HG02938 (cell line): Measurements from ENCODE around the gene ARNT2.

ENCODE experiments used
- ATAC-seq: cut with Tn5 transposase; IDR thresholded peaks from one replicate; pipeline ENCODE4 v1.9.1; 2021; ENCODE audit warnings: mild to moderate bottlenecking, moderate library complexity; ENCODE audit not compliant: unreplicated experiment

ARNT2 gene

DNA sequence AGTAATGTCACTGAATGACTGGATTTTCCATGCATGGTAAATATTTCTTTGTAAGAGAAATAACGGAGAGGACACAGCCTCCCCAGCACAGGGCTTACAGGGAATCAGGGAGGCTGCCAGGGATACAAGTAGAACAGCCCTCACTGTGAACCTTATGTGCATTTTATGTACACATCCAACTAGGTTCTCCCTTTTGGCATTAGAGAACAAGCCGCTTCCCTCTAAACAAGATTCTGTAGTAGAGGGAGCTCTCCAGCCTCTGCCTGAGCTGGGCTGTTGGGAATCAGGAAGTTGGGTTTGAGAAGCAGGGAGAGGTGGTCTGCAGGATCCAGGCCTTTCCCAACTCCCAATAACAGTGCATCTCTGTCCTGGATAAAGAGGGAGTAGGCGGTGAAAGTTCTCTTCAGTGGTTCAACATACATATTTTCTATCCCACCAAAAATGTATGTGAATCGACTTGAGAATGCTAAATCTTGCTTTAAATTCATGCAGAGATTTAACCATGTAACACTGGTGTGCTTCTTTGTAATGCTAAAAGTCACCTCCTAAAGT lies 83.7 kb downstream of the ARNT2 start:
- ATAC-seq = no peak

DNA sequence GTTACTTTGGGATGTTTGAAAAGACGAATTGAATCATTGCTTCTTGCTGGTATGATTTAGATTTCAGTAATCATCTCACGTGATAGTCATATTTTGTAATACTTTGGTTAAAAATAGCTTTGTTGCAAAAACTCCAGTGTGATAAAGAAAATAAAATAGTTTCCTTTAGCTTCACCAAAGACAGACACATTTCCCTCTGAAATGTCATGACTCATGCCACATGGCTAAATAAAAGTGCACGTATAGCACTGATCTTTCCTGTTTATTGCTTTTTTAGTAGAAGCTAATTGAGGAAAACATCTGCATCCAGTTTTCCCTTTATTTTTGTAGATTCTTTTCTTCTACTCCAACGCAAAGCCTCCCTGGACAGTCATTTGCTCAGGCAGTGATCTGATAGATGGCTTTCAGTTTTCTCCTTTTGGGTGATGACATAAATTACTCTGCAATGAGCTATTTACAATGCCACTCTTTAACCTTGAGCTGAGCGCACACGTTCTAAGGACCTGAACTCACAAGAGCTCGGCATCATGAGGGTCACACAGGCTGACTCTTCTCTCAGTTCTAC lies 84.9 kb downstream of the ARNT2 start:
- no peak for ATAC-seq

DNA sequence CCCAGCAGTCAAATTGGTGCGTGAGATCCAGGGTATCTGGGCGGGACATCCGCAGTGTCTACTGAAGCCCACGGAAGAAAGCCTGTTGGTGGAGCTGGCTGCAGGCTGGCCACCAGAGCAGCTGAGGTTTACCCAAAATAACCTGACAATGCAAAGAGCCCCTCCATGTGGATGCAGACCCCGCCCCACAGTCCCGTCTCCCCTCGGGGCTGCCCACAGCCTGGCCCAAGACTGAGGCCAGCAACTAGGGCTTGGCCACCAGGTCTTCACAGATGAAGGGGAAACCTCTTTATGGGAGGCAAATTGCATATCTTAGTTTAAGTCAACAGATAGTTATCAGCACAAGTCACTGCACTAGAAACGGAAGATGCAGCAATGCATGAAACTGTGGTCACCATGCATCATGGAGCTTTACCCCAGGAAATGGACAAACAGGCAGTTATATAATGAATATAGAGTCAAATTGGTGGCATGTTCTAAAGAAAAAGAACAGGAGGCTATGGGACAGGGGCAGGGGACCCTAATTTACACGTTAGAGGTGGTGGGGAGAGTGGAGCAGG lies 86.3 kb downstream of the ARNT2 start:
- ATAC-seq = no peak

DNA sequence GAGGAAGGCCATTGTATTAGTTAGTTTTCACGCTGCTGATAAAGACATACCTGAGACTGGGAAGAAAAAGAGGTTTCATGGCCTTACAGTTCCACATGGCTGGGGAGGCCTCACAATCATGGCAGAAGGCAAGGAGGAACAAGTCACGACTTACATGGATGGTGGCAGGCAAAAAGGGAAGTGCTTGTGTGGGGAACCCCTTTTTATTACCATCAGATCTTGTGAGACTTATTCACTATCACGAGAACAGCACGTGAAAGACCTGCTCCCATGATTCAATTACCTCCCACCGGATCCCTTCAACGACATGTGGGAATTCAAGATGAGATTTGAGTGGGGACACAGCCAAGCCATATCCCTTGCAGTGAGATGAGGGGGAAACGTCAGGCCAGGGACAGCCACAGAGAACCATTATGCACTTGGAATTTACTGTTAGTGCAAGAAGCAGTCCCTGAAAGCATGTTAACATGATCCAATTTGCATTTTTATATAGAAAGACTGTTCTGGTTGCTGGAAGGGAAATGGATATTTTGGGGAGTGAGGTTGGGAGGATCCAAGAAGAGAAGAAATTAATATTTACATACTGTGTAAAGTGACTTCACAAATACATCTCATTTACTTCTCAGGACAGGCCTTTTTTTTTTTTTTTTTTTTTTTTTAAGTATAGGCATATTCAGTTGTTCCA lies 87.1 kb downstream of the ARNT2 start:
- no peak for ATAC-seq

DNA sequence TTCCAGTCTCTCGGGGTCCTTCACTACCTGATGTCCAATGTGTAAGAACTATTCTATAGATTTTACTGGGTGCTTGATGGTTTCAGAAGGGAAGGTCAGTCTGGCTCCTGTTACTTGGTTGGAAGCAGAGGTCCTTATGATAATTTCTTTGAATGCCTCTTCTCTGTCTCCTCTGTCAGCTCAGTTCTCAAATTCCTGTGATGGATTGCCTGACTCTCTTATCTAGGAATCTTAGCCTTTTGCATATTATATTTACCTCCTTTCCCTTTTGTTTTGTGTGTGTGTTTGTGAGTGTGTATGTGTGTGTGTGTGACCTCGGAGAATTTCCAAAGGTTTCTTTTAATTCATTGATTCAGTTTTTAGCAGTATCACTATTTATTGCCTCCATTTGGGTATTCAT lies 88.2 kb downstream of the ARNT2 start:
- ATAC-seq = no peak

DNA sequence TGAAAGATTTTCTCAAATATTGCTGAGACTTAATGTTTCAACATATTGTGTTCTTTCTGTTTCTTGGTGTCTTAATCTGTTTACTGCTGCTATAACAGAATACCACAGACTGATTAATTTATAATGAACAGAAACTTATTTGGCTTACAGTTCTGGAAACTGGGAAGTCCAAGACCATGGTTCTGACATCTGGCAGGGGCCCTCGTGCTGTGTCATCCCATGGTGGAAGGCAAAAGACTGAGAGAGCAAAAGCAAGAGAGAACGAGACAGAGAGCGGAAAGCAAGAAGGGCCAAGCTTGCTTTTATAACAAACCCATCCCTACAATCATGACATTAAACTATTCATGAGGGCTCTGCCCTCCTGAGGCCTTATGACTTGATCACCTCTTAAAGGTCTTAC lies 88.7 kb downstream of the ARNT2 start:
- ATAC-seq = no peak

DNA sequence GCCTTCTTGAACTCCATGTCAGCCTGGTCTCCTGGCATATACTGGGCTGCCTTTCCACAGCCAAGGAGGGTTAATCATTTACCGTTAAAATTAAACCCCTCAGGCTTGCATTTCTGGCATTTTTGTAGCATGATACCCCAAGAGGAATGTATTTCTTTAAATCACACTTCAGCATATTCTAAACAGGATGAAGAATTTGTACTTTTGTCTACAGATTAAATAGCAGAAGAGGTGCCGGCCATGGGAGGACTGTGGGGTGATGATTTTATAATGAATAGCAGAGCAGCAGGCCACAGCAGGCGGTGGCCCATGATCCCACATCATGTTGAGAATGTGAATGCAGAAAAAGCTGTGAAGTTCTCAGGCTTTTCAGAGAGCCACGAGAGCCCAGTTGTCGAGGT lies 90.2 kb downstream of the ARNT2 start:
- no peak for ATAC-seq

DNA sequence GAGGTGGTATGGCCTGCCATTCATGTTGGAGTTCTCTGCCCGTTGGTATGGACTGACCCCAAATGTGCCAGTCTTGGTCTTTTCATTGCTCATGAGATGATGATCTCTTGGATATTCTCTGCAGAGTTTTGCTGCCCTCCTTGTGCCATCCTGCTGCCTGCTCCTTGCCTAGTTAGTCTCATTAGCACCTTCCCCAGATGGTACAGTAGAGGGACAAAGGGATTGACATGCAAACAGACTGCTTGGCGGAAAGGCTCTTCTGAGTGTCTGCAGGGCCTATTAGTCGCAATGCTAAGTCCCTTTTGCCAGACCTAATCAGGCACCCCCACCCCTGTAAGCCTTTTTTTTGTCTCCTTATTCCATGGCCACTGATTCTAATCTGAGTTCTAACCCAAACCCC lies 90.6 kb downstream of the ARNT2 start:
- ATAC-seq = no peak

DNA sequence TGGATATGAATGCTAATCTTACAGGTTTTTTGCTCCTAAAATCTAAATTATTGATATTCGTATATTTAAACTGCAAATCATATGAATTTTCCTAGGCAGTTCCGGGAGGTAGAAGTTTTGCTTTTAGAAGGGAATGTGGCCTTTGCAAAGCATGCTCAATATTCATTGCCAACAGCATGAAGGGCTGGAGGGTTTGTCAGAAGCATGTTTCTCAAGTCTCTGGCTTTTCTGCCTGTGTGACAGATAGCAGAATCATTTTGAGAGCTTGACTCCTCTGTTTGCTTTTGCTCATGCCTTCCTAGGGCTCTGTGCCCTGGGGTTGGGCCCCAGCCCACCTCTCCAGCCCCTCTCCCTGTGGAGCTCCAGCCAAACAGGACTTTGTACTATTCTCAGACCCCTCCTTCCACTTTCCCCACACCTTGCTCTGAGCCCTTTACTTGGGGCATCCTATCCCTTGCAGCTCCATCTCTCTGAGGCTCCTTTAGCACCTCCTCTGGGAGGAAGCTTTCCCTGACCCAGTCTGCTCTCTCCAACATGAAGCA lies 91.3 kb downstream of the ARNT2 start:
- no peak for ATAC-seq

DNA sequence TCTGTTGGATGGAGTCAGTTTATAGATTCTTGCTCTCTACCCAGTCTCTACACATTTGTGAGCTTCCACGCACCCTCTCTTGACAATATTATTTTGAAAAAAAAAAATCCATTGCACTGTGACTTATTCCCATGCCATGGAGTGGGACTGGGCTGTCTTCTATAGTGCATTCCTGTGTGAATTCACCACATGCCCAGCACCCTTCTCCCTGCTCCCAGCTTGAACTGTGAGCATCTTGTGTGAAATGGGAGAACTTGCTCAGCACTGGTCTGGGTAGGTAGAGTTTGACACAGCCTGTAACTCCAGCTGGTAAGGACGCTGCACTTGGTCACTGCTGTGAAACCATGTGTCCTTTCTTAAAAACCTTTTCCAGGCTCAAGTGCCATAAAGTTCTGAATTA lies 91.9 kb downstream of the ARNT2 start:
- ATAC-seq = no peak

DNA sequence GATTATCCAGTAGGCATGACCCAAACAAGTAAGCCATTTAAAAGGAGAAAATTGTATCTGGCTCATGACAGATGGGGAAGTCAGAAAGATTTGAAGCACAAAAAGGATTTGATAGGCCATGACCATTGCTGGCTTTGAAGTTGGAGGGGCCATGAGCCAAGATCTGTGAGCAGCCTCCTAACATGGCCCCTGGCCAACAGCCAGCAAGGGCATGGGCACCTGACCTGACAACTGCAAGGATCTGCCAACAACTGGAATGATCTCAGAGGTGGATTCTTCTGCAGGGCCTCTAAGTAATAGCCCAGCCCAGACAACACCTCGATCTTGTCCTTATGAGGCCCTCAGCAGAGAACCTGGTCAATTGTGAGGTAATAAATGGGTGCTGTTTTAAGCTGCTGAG lies 93.0 kb downstream of the ARNT2 start:
- ATAC-seq = no peak

DNA sequence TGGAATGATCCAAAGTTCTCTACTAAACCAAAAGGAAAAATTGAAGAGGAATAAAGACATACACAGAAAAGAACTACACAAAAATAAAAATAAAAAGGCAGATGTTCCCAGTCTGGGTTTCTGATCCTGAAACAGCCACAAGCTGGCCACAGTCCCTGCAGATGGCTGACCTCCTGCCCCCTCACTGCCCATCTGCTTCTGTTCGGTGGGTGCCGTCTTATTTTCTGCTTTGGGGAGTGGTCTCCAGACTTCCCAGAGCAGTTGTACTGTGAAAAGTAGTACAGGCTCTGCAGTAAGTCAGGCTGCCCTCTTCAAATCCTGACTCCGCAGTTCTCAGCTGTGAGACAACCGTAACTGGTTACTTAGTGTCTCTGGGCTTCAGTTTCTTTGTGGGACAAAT lies 94.5 kb downstream of the ARNT2 start:
- ATAC-seq = no peak

DNA sequence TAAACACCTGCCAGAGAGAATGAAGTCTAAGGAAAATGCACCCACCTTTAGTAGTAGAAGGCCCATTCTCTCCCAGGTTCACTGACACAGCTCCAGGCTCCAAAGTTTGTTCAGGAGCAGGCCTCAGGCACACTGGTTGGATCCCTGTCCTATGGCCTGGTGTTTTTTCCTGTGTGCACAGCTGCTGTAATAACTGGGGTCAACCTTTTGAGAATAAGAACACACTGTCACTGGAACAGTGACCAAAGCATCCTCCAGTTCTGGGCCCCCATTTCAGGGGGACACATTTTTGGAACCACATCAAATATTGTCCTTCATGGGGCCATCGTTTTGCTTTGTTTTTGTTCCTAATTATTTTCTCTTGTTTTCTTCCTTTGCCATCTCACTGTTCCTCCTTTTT lies 95.8 kb downstream of the ARNT2 start:
- no peak for ATAC-seq

DNA sequence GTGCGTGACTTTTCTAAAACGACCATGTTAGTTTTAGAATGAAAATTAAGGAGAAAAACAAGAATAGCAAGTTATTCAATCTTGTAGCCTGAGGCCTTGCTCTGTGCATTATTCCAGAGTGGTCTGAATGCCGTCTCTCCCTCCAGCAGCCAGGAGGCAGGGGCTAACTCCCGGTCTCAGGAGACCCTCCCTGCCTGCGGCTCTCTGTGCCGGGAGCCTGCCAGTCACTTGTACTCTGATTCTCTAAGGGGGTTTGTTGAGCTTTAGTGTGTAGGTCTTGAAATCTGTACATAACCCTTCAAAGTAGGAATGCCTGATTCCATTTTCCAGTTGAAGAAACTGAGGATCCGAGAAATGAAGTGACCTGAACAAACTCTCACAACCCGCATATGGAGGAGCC lies 97.3 kb downstream of the ARNT2 start:
- ATAC-seq = no peak

DNA sequence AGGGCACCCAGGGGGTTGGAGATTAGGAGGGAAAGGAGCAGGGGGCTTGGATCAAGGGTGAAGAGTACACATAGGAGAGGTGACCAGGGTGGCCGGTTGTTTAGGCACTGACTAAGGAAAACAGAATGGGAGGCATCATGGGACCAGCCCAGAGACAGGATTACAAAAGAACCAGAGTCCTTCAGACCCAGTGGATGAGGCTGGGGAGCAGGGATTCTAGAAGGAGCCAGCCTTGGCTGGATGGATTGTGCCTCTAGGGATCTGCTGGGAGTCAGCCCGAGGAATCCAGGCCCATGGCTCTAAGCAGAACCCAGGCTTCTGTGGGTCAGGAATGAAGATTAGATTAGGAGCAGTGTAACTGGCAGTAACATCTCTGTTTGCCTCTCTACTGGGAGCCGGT lies 98.6 kb downstream of the ARNT2 start:
- ATAC-seq = no peak

DNA sequence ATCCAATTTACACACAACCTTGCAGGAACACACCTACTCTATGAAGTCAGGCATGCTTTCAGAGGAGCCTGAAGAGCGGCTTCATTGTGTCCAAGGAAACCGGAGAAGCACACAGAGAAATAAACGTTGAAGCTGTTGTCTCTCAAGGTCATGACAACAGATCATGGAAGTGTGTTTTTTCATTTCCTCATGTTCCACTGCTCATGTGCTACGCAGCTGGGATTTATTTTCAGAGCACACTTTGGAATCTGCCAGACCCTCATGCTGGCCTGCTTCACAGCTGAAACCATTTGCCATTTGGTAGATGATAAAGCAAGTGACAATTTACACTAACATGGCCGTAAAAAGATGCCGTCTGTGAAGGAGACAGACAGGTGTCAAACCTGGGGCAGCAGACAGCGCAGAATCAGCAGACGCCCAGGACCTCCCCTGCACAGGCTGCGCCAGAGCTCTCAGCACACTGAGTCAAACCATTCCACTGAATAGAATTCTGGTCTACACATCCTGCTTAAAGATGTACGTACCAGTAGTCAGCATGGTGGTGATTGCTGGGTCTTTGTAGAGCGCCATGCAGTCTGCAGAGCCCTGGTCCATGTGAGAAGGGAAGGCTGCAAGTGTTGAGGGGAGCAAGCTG lies 99.3 kb downstream of the ARNT2 start:
- no peak for ATAC-seq

DNA sequence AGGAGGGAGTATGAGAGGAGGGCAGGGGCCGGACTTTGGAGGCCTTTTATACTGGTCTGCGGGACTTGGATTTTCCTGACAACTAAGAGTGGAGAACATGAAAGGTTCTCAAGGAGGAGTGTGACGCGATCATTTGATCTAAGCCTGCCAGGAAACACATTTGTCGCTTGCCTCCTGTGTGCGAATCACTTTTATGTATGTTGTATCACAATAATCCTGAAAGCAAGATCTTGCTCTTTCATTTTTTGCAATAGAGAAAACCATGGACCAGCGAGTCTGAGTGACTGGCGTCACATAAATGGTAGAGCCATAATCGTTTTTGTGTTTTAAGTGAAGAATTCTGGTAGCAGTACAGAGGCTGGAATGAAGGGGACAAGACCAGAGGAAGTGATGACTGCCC lies 100.7 kb downstream of the ARNT2 start:
- ATAC-seq = no peak

DNA sequence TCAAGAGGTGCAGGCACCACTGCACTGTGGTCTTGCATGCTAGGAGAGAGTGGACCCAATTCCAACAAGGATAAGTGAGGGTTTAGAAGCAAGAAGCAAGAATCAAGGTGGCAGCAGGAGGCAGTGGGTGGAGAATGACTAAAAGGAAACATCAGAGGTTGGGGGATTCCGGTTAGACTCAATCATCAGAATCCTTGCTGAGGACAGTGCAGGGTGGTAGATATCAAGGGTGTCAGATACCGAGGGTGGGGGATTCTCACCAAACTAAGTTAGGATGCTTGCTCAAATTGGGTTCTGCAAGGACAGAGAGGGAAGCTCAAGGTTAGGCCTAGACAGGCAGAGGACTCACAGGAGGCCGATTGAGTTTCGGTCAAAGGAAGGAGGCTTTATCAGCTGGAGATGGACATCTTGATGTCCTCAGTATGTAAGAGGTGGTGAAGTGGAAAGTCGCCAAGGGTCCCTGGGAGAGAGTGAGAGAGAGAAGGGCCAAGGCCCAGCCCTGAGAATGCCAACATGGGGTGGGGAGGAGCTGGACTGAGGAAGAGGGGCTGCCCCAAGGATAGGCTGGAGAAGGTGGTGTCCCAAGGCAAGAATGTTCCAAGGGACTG lies 102.2 kb downstream of the ARNT2 start:
- no peak for ATAC-seq

DNA sequence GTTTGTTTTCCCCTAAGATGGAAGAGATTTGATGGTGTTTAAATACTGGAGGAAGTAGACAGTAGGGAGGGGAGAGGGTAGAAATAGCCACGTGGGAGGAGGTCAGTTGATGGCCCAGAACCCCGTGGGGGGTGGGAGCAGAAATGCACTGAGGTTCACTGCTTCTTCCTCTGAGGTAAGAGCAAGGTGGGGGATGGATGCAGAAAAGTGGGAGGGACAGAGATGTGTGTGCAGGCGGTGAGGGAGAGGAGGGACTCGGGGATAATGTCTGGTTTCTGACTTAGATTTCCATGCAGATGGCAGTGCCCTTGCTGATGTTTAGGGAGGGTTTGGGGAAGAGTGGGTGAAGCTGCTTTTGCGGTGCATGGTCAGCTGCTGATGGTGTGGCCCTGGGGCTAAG lies 102.9 kb downstream of the ARNT2 start:
- no peak for ATAC-seq

DNA sequence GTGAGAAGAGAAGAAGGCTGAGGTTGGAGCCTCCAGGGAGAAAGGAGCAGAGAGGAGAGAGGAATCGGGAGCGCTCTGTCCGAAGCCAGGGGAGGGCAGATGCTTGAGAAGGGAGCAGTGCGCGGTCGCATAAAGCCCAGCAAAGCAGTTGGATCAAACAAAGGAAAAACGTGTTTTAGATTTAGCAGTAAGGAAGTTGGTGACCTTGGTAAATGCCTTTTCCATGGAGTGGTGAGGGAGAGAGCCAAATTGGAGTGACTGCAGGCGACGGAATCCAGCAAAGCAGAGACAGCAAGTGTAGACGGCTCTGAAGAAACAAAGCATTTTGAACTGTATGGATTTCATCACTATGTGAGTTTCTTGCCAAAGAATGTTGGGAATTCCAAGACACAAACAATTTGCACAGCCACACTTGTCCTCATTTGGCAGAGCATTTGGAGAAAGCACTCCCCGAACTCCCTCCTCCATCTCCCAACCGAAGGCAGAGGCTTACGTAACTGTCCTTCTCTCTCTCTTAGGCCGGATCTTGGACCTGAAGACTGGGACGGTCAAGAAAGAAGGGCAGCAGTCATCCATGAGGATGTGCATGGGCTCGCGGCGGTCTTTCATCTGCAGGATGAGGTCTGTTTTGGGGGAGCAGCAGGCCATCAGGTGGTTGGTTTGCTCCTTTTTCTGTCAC lies 103.6 kb downstream of the ARNT2 start:
- no peak for ATAC-seq

DNA sequence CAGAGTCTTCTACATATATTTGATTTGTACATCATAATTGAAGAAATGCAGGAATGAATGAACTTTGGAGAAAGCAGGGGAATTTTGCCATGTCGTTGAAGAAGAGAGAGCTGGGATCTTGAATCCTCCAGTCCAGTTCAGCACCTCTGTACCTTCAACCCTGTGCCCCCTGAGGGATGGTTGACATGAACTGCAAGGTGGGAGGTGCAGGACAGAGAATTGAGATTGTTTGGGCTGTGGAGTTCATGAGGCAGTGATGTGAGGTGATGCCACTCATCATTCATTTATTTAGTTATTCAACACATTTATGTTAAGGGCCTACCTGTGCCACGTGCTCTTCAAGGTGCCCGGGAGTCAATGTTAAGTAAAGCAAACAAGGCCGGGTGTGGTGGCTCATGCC lies 104.6 kb downstream of the ARNT2 start:
- ATAC-seq = no peak
